Body of pancreas (tissue), 4 donors: ENCODE measurements around the gene ARID1B. TPM values are rescaled to one million over a fixed set of nuclear protein-coding genes. Genes with fewer than 3 reads are reported as not detected.

Experiments
- ATAC-seq: fragments of 150-250 bp; one replicate; pipeline ENCODE4 v1.9.1; 2016
- DNase-seq, 4 donors: peaks; one replicate each; pipeline ENCODE4 v3.0.0-alpha.2; 2019
- H3K27ac ChIP-seq, 4 donors: fragments of 200-600 bp; sonication (generic); 1 replicate in 3 of 4; 2 replicates in 1 of 4; pipeline versions ENCODE4 v1.5.1 to v1.6.1; 2016 to 2019; ENCODE audit warnings: mild to moderate bottlenecking in 1 of 4, mixed read lengths in 1 of 4, moderate library complexity in 1 of 4
- H3K27me3 ChIP-seq, 2 donors: fragments of 200-600 bp; sonication (generic); one replicate each; pipeline ENCODE4 v1.6.0; 2016; ENCODE audit warnings: mild to moderate bottlenecking in 1 of 2
- H3K36me3 ChIP-seq, 2 donors: fragments of 200-600 bp; sonication (generic); replicated peaks in 1 of 2; 2 replicates each; pipeline ENCODE4 v1.5.1; 2016; ENCODE audit warnings: low read depth in 2 of 2; ENCODE audit not compliant: insufficient read depth in 1 of 2
- H3K4me1 ChIP-seq: fragments of 200-600 bp; sonication (generic); one replicate; pipeline ENCODE4 v1.6.0; 2016
- H3K4me3 ChIP-seq, 2 donors: fragments of 200-600 bp; sonication (generic); 1 replicate in 1 of 2; 2 replicates in 1 of 2; pipeline ENCODE4 v1.5.1; 2016 to 2019
- H3K9me3 ChIP-seq, 3 donors: fragments of 200-600 bp; sonication (generic); 1 replicate in 2 of 3; 2 replicates in 1 of 3; pipeline ENCODE4 v1.5.1; 2016
- CTCF ChIP-seq, 7 experiments: fragments of 450-650 bp in 4 of 7; fragments of 200-600 bp in 3 of 7; sonication (generic) in 3 of 7; IDR thresholded peaks; one replicate each; pipeline ENCODE4 v1.5.1; 2016 to 2019; ENCODE audit warnings: antibody characterized with exemption in 7 of 7
- POLR2A ChIP-seq, 3 donors: fragments of 450-650 bp; IDR thresholded peaks; one replicate each; pipeline ENCODE4 v1.6.1; 2016; ENCODE audit warnings: antibody characterized with exemption in 3 of 3, mild to moderate bottlenecking in 2 of 3
- WGBS, 2 donors: methylation state at CpG; one replicate each; pipeline ENCODE4 v1.1.5; 2017; 5-methylcytosine and 5-hydroxymethylcytosine counted together
- intact Hi-C: fragments of 100-400 bp; cut with DNase I; formaldehyde crosslinking; loops from one replicate; pipeline ENCODE4 v1.15.1; 2023
- total RNA-seq, 2 donors: library from RNA; depleted of rRNA; stranded (reverse); fragments of >200 nt; gene quantifications; one replicate each; pipeline ENCODE4 v1.1.0, GENCODE V29; 2016

The ARID1B gene
- total RNA-seq, 2 donors from 2014 or later: 71.5 to 85.1 TPM

DNA sequence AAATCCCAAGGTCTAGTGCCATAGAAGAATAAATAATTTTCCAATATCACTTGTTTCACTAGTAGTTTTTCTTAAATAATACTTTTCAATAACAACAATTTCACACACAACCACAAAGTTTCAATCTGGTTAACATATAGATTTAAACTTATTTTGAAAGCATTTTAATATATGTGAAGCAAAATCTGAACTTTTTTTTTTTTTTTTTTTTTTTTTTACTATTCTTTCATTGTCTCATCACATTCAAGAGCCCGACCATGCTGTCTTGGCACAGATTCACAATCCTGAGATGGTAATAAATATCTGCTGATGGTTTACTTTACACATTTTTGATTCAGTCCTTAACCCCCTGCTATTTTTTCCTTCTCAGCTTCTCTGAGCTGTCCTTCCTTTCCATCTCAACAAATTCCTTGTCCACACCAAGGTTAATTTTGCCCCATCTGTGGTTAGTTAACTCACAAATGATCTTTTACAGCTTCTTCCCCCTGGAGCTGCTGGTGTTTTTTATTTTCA lies 283.3 kb downstream of the ARID1B start:
- WGBS, 2 donors: 31 to 35% methylated on average over 1 of the region's 1 CpG
- H3K4me1 ChIP-seq: peaks cover 12% of the 10 kb centered on the region
- DNase-seq (no peak), ATAC-seq (no peak)
- H3K27ac ChIP-seq: no peak overlapping the region
- no peak overlapping the region for H3K4me3 ChIP-seq
- intact Hi-C loops: no loop called here
- TF ChIP-seq POLR2A (IDR thresholded peaks at IDR 0.05): no peak
- no peak for TF ChIP-seq CTCF (IDR thresholded peaks at IDR 0.05)
- H3K36me3 ChIP-seq: no peaks in the 10 kb centered on the region
- H3K27me3 ChIP-seq: no peaks in the 10 kb centered on the region
- no peaks in the 10 kb centered on the region for H3K9me3 ChIP-seq

DNA sequence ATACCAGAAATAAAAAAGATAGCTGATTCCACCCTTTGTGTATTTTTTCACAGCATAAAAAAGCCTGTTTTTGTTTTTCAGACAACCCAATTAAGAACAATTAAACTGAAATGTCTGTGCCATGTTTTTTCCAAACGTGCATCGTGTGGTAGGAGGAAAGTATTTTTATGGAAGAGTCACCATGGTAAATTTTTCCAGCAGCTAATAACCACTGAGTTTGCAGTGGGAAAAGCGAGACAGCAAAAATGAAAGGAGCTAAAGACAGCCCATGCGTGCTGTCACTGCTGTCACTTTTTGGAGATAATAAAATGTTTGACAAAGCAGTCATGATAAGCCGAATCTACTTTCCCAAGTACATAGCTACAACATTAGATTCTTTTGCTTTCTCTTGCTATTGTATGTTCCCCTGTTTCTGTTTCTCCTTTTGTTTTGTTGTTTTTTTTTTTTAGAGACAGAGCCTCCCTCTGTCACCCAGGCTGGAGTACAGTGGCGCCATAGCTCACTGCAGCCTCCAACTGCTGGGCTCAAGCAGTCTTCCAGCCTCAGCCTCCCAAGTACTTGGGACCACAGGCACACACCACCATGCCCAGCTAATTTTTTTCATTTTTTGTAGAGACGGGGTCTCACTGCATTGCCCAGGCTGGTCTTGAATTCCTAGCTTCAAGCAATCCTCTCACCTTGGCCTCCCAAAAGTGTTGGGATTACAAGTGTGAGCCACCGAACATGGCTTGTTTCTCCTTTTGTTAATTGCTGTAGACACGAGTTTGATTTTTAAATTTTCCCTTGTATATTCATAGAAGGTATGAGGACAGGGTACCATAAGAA lies 284.8 kb downstream of the ARID1B start:
- no peaks in the 10 kb centered on the region for H3K9me3 ChIP-seq
- no peaks in the 10 kb centered on the region for H3K27me3 ChIP-seq
- intact Hi-C loops: no loop called here
- DNase-seq (no peak), ATAC-seq (no peak)
- no peak for TF ChIP-seq CTCF (IDR thresholded peaks at IDR 0.05)
- TF ChIP-seq POLR2A (IDR thresholded peaks at IDR 0.05): no peak
- H3K36me3 ChIP-seq: no peaks in the 10 kb centered on the region
- no peak overlapping the region for H3K4me3 ChIP-seq
- peaks cover 12% of the 10 kb centered on the region for H3K4me1 ChIP-seq
- H3K27ac ChIP-seq: no peak overlapping the region
- 75 to 80% methylated on average over 9 of the region's 9 CpGs for WGBS, 2 donors

DNA sequence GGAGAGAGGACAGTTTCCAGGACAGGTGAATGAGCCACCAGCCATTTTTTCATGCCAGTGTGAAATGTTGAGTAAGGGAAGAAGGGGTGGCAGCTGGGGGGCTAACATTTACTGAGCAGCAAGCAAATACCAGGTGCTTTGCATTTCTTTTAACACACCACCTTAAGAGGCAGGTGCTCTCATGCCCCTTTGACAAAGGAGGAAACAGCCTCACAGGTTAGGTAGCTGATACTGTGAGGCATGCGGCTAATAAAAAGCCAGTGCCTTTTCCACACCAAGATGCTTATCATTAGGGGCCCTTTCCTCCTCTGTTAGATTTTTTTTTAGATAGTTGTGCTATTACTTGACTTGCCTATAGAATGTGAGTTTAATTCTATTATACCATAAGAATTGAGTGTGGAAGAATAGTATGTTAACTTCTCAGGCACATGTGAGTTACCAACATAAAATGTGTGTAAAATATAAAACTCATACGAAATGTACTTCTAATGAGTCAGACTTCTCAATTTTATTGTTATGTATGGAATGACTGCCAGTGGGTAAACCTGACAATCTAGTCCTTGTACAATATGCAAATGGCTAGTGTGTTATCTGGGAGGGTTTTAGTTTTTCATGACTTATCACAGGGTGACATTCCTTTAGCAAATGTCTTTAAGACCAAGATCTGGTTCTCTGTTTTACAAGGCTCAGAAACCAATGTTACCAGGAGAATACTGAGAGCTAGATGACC lies 286.2 kb downstream of the ARID1B start:
- H3K36me3 ChIP-seq: no peaks in the 10 kb centered on the region
- 80 to 81% methylated on average over 2 of the region's 2 CpGs for WGBS, 2 donors
- ATAC-seq (no peak), DNase-seq (no peak)
- intact Hi-C loops: no loop called here
- peaks cover 14% of the 10 kb centered on the region for H3K4me1 ChIP-seq
- no peaks in the 10 kb centered on the region for H3K27me3 ChIP-seq
- H3K27ac ChIP-seq: no peak overlapping the region
- no peak for TF ChIP-seq CTCF (IDR thresholded peaks at IDR 0.05)
- no peak for TF ChIP-seq POLR2A (IDR thresholded peaks at IDR 0.05)
- no peaks in the 10 kb centered on the region for H3K9me3 ChIP-seq
- H3K4me3 ChIP-seq: no peak overlapping the region

GRCh38 chr6:157063923-157064322 lies 286.7 kb downstream of the ARID1B start:
- intact Hi-C loops: no loop called here
- no peak for ATAC-seq
- no peaks in the 10 kb centered on the region for H3K9me3 ChIP-seq
- 85 to 88% methylated on average over 5 of the region's 5 CpGs for WGBS, 2 donors
- peaks cover 20% of the 10 kb centered on the region for H3K4me1 ChIP-seq
- TF ChIP-seq CTCF (IDR thresholded peaks at IDR 0.05) (no peak), POLR2A (IDR thresholded peaks at IDR 0.05) (no peak)
- H3K27me3 ChIP-seq: no peaks in the 10 kb centered on the region
- H3K27ac ChIP-seq: no peak overlapping the region
- no peak overlapping the region for H3K4me3 ChIP-seq
- DNase-seq: no peak
- H3K36me3 ChIP-seq: no peaks in the 10 kb centered on the region
